SU-DHL-6 (cell line): ENCODE data around the gene SHLD2.
"Not testable (repeated sequence)": the region's sequence is repeated elsewhere in the genome, so short reads cannot be mapped to it uniquely, and the experiment has no call there.

Experiments used
- H2AFZ ChIP-seq: fragments of 200-600 bp; sonication (generic); 2 replicates; pipeline ENCODE4 v1.6.1; 2014; ENCODE audit warnings: low read depth, mild to moderate bottlenecking, moderate library complexity, mixed read lengths, antibody characterized with exemption, low read length; ENCODE audit not compliant: severe bottlenecking
- H3F3A ChIP-seq: fragments of 200-600 bp; shearing (Covaris generic); 2 replicates; pipeline ENCODE4 v1.6.0; 2016; ENCODE audit warnings: antibody characterized with exemption, mild to moderate bottlenecking; ENCODE audit not compliant: insufficient read depth
- H3K27ac ChIP-seq: fragments of 200-600 bp; sonication (generic); 2 replicates; pipeline ENCODE4 v1.5.1; 2016; ENCODE audit warnings: low read depth, mild to moderate bottlenecking, low read length, moderate library complexity, mixed read lengths
- H3K27me3 ChIP-seq: fragments of 200-600 bp; sonication (generic), shearing (Covaris generic); 2 replicates; pipeline ENCODE4 v1.6.0; 2014; ENCODE audit warnings: mild to moderate bottlenecking, low read length
- H3K36me3 ChIP-seq: fragments of 200-600 bp; sonication (generic); 2 replicates; pipeline ENCODE4 v1.6.1; 2014; ENCODE audit warnings: mild to moderate bottlenecking, low read length, mixed read lengths
- H3K4me2 ChIP-seq: fragments of 300-600, 200-600 bp; shearing (Covaris generic), sonication (generic); 2 replicates; pipeline ENCODE4 v1.6.0; 2014; ENCODE audit warnings: low read length, low read depth, mild to moderate bottlenecking; ENCODE audit not compliant: poor library complexity, severe bottlenecking
- H3K4me3 ChIP-seq: fragments of 200-600 bp; sonication (generic); 2 replicates; pipeline ENCODE4 v1.5.1; 2014; ENCODE audit warnings: antibody characterized with exemption, low read length, mild to moderate bottlenecking, mixed read lengths; ENCODE audit not compliant: insufficient read depth, poor library complexity, severe bottlenecking
- H3K79me2 ChIP-seq: fragments of 200-600 bp; sonication (generic); 2 replicates; pipeline ENCODE4 v1.6.1; 2014; ENCODE audit warnings: mild to moderate bottlenecking, low read length, moderate library complexity; ENCODE audit not compliant: insufficient read depth
- H3K9ac ChIP-seq: fragments of 200-600 bp; sonication (generic); 2 replicates; pipeline ENCODE4 v1.7.0; 2014; ENCODE audit warnings: mild to moderate bottlenecking, low read length
- H3K9me2 ChIP-seq: fragments of 200-600 bp; sonication (generic); replicated peaks from 2 replicates; pipeline ENCODE4 v1.6.1; 2014; ENCODE audit warnings: low read length; ENCODE audit not compliant: insufficient read depth
- H3K9me3 ChIP-seq: fragments of 200-600 bp; sonication (generic); 2 replicates; pipeline ENCODE4 v1.6.1; 2014; ENCODE audit warnings: low read length, mixed read lengths; ENCODE audit not compliant: insufficient read depth
- H4K20me1 ChIP-seq: fragments of 200-600 bp; sonication (generic); 2 replicates; pipeline ENCODE4 v1.6.1; 2014; ENCODE audit warnings: low read depth, mild to moderate bottlenecking, antibody characterized with exemption, low read length, moderate library complexity, mixed read lengths

SHLD2 gene

DNA sequence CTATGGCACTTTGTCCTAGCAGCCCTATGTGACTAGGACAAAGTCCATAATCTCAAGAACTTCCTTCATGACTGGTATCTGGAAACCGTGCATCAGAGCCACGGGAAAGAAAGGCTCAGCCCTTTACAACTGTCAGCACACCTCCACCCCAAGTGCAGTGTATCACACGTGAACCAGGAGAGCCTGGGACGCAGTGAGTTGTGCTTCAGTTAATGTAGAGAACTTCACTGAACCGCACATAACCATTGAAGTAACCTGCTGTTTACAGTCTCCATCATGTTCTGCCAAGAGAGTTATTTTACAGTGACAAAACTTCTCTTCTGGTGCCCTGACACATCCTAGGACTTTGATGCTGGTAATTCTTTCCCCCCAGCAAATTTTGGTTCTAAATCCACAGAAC is 142.2 kb downstream of the SHLD2 start:
- H3K27ac ChIP-seq, H3F3A ChIP-seq, H2AFZ ChIP-seq, H4K20me1 ChIP-seq, H3K27me3 ChIP-seq, H3K9me2 ChIP-seq, H3K9me3 ChIP-seq, H3K9ac ChIP-seq, H3K4me3 ChIP-seq, H3K4me2 ChIP-seq, H3K79me2 ChIP-seq, H3K36me3 ChIP-seq: not testable (repeated sequence)

DNA sequence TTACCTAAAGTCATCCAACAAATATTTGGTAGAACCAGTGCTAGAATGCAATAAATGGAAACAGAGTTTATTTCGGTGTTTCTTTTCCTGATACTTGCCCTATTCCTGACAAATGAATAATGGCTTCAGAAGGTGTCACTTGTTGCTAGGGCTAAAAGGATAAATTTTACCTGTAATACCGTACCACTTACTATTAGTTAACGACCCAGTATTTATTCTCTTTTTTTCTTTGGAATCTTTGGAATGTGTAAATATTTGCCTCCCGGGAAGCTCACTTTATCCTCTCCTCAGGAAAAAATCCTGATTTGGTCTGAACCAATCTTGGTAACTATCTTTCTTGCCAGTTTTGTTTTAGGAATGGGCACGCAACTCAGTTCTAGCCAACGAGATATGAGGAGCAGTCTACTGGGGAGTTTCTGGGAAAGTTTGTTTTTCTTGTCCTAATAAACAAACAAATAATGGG is 144.4 kb downstream of the SHLD2 start:
- H3K9me2 ChIP-seq, H4K20me1 ChIP-seq, H3K4me2 ChIP-seq, H3K27ac ChIP-seq, H3K9me3 ChIP-seq, H2AFZ ChIP-seq, H3K9ac ChIP-seq, H3K79me2 ChIP-seq, H3K27me3 ChIP-seq, H3F3A ChIP-seq, H3K4me3 ChIP-seq, H3K36me3 ChIP-seq: not testable (repeated sequence)
